Gastrocnemius medialis (tissue), 4 donors: ENCODE measurements around the gene SERTAD2. TPM values are rescaled to one million over a fixed set of nuclear protein-coding genes. Genes with fewer than 3 reads are reported as not detected.

Source experiments
- ATAC-seq, 2 donors: fragments of 150-250 bp; one replicate each; pipeline ENCODE4 v1.9.1; 2016
- DNase-seq, 2 donors: peaks; one replicate each; pipeline ENCODE4 v3.0.0-alpha.2; 2019
- H3K27ac ChIP-seq, 4 donors: fragments of 200-600 bp; sonication (generic); 1 replicate in 1 of 4; 2 replicates in 3 of 4; pipeline ENCODE4 v1.5.1; 2016 to 2018; ENCODE audit warnings: mild to moderate bottlenecking in 2 of 4, moderate library complexity in 1 of 4
- H3K27me3 ChIP-seq, 3 donors: fragments of 200-600 bp; sonication (generic) in 2 of 3; 1 replicate in 1 of 3; 2 replicates in 2 of 3; pipeline versions ENCODE4 v1.5.1 to v1.6.0; 2016 to 2019; ENCODE audit warnings: mild to moderate bottlenecking in 1 of 3, moderate library complexity in 1 of 3
- H3K36me3 ChIP-seq, 2 donors: fragments of 200-600 bp; sonication (generic) in 1 of 2; one replicate each; pipeline ENCODE4 v1.5.1; 2017 to 2018
- H3K4me1 ChIP-seq, 2 donors: fragments of 200-600 bp; sonication (generic) in 1 of 2; one replicate each; pipeline ENCODE4 v1.5.1; 2016 to 2017; ENCODE audit warnings: mild to moderate bottlenecking in 2 of 2
- H3K4me3 ChIP-seq, 4 donors: fragments of 200-600 bp; sonication (generic) in 3 of 4; 1 replicate in 1 of 4; 2 replicates in 3 of 4; pipeline ENCODE4 v1.5.1; 2016 to 2019; ENCODE audit warnings: mild to moderate bottlenecking in 2 of 4
- H3K9me3 ChIP-seq, 3 donors: fragments of 200-600 bp; sonication (generic) in 2 of 3; 1 replicate in 1 of 3; 2 replicates in 2 of 3; pipeline ENCODE4 v1.5.1; 2016 to 2019
- POLR2A ChIP-seq, 2 donors: fragments of 450-650 bp; IDR thresholded peaks; one replicate each; pipeline ENCODE4 v1.6.1; 2017; ENCODE audit warnings: antibody characterized with exemption in 2 of 2, mild to moderate bottlenecking in 2 of 2, moderate library complexity in 2 of 2
- in situ Hi-C, 4 donors: fragments of 200-750 bp; cut with MboI; loops; one replicate each; pipeline versions ENCODE4 v1.15.0 to v1.8.0; 2017; ENCODE audit warnings: low sequenced_read_pairs in 4 of 4
- intact Hi-C: fragments of 100-400 bp; cut with DNase I; formaldehyde crosslinking; loops from one replicate; pipeline ENCODE4 v1.15.1; 2023; ENCODE audit warnings: low total_unique reads
- total RNA-seq, 4 donors: library from RNA; depleted of rRNA; stranded (reverse); fragments of >200 nt; gene quantifications; one replicate each; pipeline versions ENCODE4 v1.1.0 to v1.2.3, GENCODE V29; 2016
- TF ChIP-seq, protein P1 (sequence below), 5 experiments: fragments of 450-650 bp in 3 of 5; fragments of 200-600 bp in 2 of 5; sonication (generic) in 2 of 5; IDR thresholded peaks in 4 of 5; conservative IDR thresholded peaks in 1 of 5; 1 replicate in 4 of 5; 2 replicates in 1 of 5; pipeline ENCODE4 v1.5.1; 2016 to 2019; ENCODE audit warnings: antibody characterized with exemption in 5 of 5, mild to moderate bottlenecking in 3 of 5, moderate library complexity in 3 of 5

SERTAD2 gene
- total RNA-seq, 4 donors from 2014 or later: 7.3 to 10.6 (median 8.7) TPM

DNA sequence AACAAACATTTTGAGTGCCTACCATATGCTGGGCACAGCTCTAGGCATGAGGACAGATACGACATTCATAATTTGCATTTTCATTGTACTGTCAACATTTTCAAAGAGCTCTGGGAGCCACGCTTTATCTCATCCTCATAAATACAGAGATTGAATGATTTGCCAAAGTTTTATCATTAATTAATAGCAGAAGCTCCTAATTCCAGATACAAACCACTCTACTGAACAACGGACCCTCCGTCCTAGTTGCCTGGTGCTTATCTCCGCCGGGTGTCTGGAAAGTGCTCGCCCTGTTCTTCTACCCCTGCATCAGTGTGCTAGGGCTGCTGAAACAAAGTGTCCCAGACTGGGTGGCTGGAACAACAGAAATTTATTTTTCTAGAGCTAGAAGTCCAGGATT lies 23.8 kb downstream of the SERTAD2 start:
- Histone ChIP-seq H3K4me3 (no peak overlapping the region), H3K9me3 (no peaks in the 10 kb centered on the region), H3K27me3 (no peaks in the 10 kb centered on the region), H3K4me1 (peaks cover 6 to 9% of the 10 kb centered on the region in 2 donors), H3K27ac (no peak overlapping the region), H3K36me3 (peaks cover 0 to 9% of the 10 kb centered on the region in 2 donors)
- TF ChIP-seq POLR2A (IDR thresholded peaks at IDR 0.05): no peak
- TF ChIP-seq, protein P1, sequence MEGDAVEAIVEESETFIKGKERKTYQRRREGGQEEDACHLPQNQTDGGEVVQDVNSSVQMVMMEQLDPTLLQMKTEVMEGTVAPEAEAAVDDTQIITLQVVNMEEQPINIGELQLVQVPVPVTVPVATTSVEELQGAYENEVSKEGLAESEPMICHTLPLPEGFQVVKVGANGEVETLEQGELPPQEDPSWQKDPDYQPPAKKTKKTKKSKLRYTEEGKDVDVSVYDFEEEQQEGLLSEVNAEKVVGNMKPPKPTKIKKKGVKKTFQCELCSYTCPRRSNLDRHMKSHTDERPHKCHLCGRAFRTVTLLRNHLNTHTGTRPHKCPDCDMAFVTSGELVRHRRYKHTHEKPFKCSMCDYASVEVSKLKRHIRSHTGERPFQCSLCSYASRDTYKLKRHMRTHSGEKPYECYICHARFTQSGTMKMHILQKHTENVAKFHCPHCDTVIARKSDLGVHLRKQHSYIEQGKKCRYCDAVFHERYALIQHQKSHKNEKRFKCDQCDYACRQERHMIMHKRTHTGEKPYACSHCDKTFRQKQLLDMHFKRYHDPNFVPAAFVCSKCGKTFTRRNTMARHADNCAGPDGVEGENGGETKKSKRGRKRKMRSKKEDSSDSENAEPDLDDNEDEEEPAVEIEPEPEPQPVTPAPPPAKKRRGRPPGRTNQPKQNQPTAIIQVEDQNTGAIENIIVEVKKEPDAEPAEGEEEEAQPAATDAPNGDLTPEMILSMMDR (IDR thresholded peaks at IDR 0.05 in 4 of 5, conservative IDR thresholded peaks at IDR 0.05 in 1 of 5): no peak
- intact Hi-C loops (no loop called here), in situ Hi-C loops (loop anchor here in 1 of 4 donors (25.0 kb wide), 1 partner anchor 407 kb away; no protein-coding TSS in a partner anchor)
- ATAC-seq (no peak), DNase-seq (no peak)

DNA sequence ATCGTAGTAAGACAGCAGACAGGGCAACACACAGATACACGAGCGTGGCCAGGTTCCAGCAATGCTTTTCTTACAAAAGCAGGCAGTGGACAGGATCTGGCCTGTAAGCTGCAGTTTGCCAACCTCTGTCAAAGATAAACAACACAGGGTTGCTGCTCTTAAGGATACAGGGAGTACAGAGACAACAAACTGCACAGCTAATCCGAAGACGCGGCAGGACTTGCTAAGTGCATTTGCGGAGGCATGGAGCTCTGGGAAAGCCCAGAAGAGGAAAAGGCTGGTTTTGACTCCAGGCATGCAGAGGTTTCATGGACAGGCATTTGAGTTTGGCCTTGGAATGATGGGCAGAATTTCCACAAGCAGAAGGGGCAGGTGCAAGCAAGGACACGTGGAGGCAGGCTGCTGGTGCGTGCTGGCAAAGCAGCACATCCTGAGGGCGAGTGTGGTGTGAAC lies 24.4 kb downstream of the SERTAD2 start:
- no peak overlapping the region for H3K27ac ChIP-seq
- no peaks in the 10 kb centered on the region for H3K9me3 ChIP-seq
- H3K4me1 ChIP-seq: peaks cover 6 to 9% of the 10 kb centered on the region in 2 donors
- H3K27me3 ChIP-seq: no peaks in the 10 kb centered on the region
- intact Hi-C loops (no loop called here), in situ Hi-C loops (loop anchor here in 1 of 4 donors (25.0 kb wide), 1 partner anchor 408 kb away; no protein-coding TSS in a partner anchor)
- no peak overlapping the region for H3K4me3 ChIP-seq
- no peak for ATAC-seq
- no peak for DNase-seq
- peaks cover 0 to 4% of the 10 kb centered on the region in 2 donors for H3K36me3 ChIP-seq
- no peak for TF ChIP-seq POLR2A (IDR thresholded peaks at IDR 0.05)
- TF ChIP-seq, protein P1 (IDR thresholded peaks at IDR 0.05 in 4 of 5, conservative IDR thresholded peaks at IDR 0.05 in 1 of 5): no peak

DNA sequence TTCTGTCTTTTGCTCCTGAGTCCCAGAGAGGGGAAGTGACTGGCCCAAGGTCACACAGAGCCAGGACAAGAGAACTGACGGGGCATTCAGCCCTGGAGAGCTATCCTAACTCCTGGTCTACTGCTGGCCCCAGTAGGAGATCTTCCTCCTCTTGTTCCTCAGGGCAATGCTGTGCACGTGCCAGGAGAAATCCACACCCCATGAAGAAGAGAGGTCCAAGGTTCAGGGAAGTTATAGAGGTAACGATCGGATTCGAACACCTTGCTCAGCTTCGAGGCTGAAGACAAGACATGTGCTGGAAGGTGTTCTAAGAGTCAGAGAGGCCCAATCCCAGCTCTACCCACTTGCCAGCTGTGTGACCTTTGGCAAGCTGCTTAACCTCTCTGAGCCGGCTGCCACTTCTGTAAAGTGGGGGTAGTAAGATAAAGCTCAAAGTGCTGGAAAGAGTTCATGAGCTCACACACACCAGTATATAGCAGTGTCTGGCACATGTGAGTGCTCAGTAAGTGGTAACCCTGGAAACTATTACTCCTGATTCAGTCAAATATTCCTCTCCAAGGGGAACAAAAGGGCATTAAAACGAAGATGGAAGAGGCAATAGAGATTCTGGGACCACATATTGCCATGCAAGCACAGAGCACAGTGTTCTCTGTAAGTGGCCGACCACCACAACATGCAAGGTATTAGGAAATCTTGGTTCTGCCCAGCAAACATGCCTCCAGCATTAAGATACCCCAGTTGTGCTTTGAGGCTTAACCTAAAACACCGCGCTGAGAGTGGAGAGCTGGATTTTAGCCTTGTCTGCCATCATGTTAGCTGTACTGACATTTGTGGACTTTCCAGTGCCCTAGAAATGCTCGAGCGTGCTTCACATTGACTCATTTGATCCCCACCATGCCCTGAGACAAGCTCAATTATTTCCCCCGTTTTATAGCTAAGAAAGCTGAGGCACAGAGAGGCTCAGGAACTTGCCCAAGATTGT lies 25.6 kb downstream of the SERTAD2 start:
- intact Hi-C loops: no loop called here
- DNase-seq (no peak), ATAC-seq (no peak)
- in situ Hi-C loops: loop anchor here in 1 of 4 donors (25.0 kb wide), 1 partner anchor 409 kb away; no protein-coding TSS in a partner anchor
- H3K27ac ChIP-seq: no peak overlapping the region
- H3K4me3 ChIP-seq: no peak overlapping the region
- H3K36me3 ChIP-seq: no peaks in the 10 kb centered on the region
- H3K9me3 ChIP-seq: no peaks in the 10 kb centered on the region
- no peak for TF ChIP-seq POLR2A (IDR thresholded peaks at IDR 0.05)
- TF ChIP-seq, protein P1 (IDR thresholded peaks at IDR 0.05 in 4 of 5, conservative IDR thresholded peaks at IDR 0.05 in 1 of 5): no peak
- peaks cover 6 to 9% of the 10 kb centered on the region in 2 donors for H3K4me1 ChIP-seq
- H3K27me3 ChIP-seq: no peaks in the 10 kb centered on the region

DNA sequence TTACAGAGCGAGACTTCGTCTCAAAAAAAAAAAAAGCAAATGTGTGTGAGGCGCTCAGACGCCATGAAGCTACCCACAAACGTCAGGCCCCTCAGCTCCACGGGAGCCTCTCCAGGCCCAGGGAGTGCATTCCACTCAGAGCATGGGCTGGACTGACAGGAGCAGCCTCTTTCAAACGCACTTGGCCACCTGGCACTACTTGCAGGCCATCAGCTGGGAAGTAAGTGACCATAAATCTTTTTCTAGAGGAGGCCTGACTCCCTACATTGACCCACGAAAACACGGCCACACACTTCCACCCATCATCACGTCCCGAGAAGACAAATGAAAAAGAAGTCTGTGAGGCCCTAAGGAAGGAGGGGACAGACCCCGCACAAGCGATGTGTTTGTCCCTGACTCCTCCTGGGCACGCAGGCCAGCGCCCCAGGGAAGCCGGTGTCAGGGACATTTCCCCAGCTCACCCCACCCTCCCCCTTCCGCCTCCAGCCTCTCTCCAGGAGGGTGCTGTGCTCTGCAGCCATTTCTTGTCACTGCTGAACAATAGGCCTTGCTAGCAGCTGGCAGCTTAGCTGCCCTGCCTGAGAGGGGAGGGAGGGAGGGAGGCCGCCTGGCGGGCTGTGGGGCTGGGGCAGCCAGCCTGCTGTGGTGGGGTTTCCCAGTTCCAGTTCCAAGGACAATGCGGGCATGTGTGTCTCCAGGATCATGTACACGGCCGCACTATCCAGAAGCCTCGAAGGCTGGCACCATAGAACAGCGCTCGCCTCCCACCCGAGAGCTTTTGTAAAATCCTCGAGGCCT lies 26.6 kb downstream of the SERTAD2 start:
- H3K27ac ChIP-seq: no peak overlapping the region
- peaks cover 6 to 9% of the 10 kb centered on the region in 2 donors for H3K4me1 ChIP-seq
- no peak overlapping the region for H3K4me3 ChIP-seq
- no peak for TF ChIP-seq POLR2A (IDR thresholded peaks at IDR 0.05)
- TF ChIP-seq, protein P1 (IDR thresholded peaks at IDR 0.05 in 4 of 5, conservative IDR thresholded peaks at IDR 0.05 in 1 of 5): no peak
- H3K9me3 ChIP-seq: no peaks in the 10 kb centered on the region
- no peaks in the 10 kb centered on the region for H3K27me3 ChIP-seq
- intact Hi-C loops (no loop called here), in situ Hi-C loops (loop anchor here in 1 of 4 donors (25.0 kb wide), 1 partner anchor 410 kb away; no protein-coding TSS in a partner anchor)
- DNase-seq (no peak), ATAC-seq (peak in 1 of 2 donors; percentile 67)
- no peaks in the 10 kb centered on the region for H3K36me3 ChIP-seq
